Loucy (cell line): ENCODE data around the gene SLC48A1.

Experiments
- CTCF ChIP-seq: fragments of 200-600 bp; sonication (generic); conservative IDR thresholded peaks from 2 replicates; pipeline ENCODE4 v1.5.1; 2014; ENCODE audit warnings: mild to moderate bottlenecking, antibody characterized with exemption, low read length
- EZH2phosphoT487 ChIP-seq: fragments of 200-600 bp; IDR thresholded peaks from 2 replicates; pipeline ENCODE4 v1.6.1; 2018; ENCODE audit warnings: antibody characterized with exemption, mild to moderate bottlenecking, moderate library complexity, borderline replicate concordance

GRCh38 chr12:47735649-47736048 is 37.4 kb upstream of the SLC48A1 start:
- TF ChIP-seq CTCF: no peak
- TF ChIP-seq EZH2phosphoT487: no peak
